DMS 273 (cell line): ENCODE results near the gene SYNPO2.
A peak's percentile ranks its signal among the peaks of the same experiment; 100 is the strongest.

Source experiments
- DNase-seq: peaks from one replicate; lab custom pipeline; 2025; ENCODE audit not compliant: unreplicated experiment; lab: John Stamatoyannopoulos, UW

Gene SYNPO2

DNA sequence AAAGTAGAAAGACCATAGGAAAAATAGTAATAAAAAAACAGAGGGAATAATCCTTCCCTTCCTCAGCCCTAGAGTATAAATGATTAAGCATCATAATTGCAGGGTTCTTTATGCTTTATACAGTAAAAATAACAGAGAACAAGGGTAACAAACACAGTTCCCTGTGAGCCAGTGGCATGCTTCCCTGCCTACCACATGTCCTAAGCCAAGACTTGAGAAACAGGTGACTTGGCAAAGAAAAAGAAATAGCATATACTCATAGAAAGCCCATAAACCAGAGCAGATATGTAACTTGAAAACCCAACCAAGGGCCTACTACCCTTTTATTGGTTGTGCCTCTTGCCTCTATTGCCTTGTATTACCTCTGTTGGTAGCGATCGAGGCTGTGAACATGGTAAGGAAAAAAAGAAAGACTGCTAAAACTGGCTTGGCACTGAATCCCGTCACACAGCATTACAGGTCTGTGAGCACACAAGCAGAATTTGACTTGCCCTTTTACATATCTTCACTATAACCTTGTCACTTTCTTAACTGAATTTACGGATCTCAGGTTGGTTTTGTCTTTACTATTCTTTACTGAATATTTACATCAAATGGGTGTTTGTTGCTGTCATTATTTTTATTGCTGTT is 216.1 kb downstream of the SYNPO2 start:
- no peak for DNase-seq

DNA sequence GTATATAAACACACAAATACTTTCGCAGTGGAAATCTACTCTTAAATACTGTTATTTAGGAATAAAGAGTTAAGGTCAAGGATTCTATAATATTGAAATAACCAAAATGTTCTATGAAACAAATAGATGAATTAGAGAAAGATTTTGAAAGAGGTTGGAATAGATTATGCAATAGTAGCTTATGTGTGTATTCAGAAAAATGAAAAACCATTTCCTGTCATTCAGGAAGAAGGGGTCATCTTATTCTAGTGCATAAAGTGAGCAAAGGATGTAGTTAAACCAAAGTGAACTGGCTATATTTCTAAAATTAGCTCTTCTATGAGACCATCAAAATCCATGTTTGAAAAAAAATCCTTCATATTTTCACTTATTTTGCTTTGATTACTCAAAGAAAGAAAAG is 217.0 kb downstream of the SYNPO2 start:
- DNase-seq, result no peak

- peak; percentile 5 for DNase-seq
These were observed 217.7 kb downstream of the SYNPO2 start for GRCh38 chr4:119106036-119107000.

DNA sequence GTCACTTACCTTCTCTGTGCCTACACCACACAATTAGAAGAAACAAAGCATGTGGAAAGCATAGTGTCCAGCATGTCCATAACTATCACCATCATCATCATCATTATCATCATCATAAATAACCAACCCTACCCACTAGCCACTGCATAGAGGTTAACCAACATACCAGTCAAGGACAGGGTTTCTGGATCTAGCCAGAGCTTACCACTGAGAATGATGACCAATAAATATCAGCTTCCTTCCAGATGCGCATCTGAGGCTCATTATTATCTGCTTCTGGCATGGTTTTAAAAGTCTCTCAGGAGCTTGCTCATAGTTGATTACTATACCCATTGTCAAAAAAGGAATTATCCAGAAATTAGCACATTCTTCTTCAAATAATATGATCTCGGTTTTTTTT is 221.5 kb downstream of the SYNPO2 start:
- DNase-seq, result no peak
